Duodenal mucosa (tissue), 2 donors: Measurements from ENCODE around the gene MECR.

Experiments
- H3K27ac ChIP-seq: one replicate; pipeline ENCODE4 v1.7.0; 2013; ENCODE audit warnings: low read depth, low read length
- H3K27me3 ChIP-seq, 2 donors: one replicate each; pipeline ENCODE4 v1.7.0; 2013; ENCODE audit warnings: low read length in 2 of 2, control low read depth in 1 of 2; ENCODE audit not compliant: insufficient read depth in 2 of 2, control insufficient read depth in 1 of 2
- H3K36me3 ChIP-seq, 2 donors: one replicate each; pipeline ENCODE4 v1.7.0; 2013; ENCODE audit warnings: low read length in 2 of 2, control low read depth in 1 of 2; ENCODE audit not compliant: insufficient read depth in 2 of 2, control insufficient read depth in 1 of 2
- H3K4me1 ChIP-seq, 2 donors: one replicate each; pipeline ENCODE4 v1.7.0; 2013; ENCODE audit warnings: low read length in 2 of 2, control low read depth in 1 of 2; ENCODE audit not compliant: insufficient read depth in 2 of 2, control insufficient read depth in 1 of 2
- H3K4me3 ChIP-seq, 2 donors: one replicate each; pipeline ENCODE4 v1.7.0; 2013; ENCODE audit warnings: low read length in 2 of 2, low read depth in 1 of 2
- H3K9ac ChIP-seq, 2 donors: one replicate each; pipeline ENCODE4 v1.7.0; 2013; ENCODE audit warnings: low read length in 2 of 2, low read depth in 1 of 2
- H3K9me3 ChIP-seq, 2 donors: one replicate each; pipeline ENCODE4 v1.7.0; 2013; ENCODE audit warnings: low read length in 2 of 2, control low read depth in 1 of 2; ENCODE audit not compliant: control insufficient read depth in 1 of 2

The MECR gene

DNA sequence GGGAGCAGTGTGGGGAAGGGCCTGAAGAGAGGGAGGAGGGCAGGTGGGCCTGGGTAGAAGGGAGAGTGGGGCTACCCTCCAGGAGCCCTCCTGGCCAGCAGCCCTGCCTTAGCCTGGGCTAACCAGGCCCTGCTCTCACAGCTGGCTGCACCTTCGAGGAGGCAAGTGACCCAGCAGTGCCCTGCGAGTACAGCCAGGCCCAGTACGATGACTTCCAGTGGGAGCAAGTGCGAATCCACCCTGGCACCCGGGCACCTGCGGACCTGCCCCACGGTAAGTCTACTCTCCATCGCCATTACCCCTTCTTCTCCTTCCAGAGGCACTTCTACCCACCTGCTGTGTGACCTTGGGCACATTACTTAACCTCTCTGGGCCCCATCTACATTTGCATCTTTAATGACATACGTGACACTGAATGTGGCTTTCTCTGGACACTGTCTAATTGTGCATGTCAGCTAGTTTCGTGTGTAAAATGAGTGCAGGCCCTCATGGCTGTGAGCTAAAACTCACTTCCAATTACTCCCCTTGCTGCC, 24.5 kb upstream of the MECR start:
- H3K27ac ChIP-seq: no peak overlapping the region
- H3K27me3 ChIP-seq: peaks cover 21 to 22% of the 10 kb centered on the region in 2 donors
- no peaks in the 10 kb centered on the region for H3K9me3 ChIP-seq
- H3K4me3 ChIP-seq: no peak overlapping the region
- peaks cover 0 to 3% of the 10 kb centered on the region in 2 donors for H3K4me1 ChIP-seq
- H3K9ac ChIP-seq: no peak overlapping the region
- H3K36me3 ChIP-seq: no peaks in the 10 kb centered on the region

GRCh38 chr1:29254346-29254745, 23.6 kb upstream of the MECR start:
- Histone ChIP-seq H3K9me3 (no peaks in the 10 kb centered on the region), H3K27me3 (peaks cover 19 to 21% of the 10 kb centered on the region in 2 donors), H3K9ac (no peak overlapping the region), H3K27ac (no peak overlapping the region), H3K4me3 (no peak overlapping the region), H3K4me1 (peaks cover 0 to 3% of the 10 kb centered on the region in 2 donors), H3K36me3 (no peaks in the 10 kb centered on the region)

DNA sequence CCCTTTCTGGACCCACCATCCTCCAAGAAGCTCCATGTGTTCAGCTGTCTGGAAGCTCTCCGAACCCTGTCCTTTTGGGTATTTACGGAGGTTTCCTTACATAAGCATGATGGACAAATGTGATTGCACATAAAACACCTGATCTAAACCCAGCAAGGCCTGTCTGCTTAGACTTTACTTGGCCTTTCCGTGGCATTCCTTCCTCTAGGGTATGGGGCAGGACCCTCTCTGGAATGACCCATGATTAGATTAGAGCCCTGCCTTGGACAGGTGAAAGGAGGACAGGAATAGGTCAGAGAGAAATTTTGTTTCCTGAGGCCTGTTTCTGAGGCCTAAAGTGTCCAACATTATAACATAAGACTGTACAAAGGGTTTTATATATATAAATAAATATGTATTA, 22.4 kb upstream of the MECR start:
- H3K27ac ChIP-seq: no peak overlapping the region
- no peaks in the 10 kb centered on the region for H3K36me3 ChIP-seq
- peaks cover 7 to 9% of the 10 kb centered on the region in 2 donors for H3K27me3 ChIP-seq
- H3K4me3 ChIP-seq: no peak overlapping the region
- no peaks in the 10 kb centered on the region for H3K9me3 ChIP-seq
- H3K9ac ChIP-seq: no peak overlapping the region
- H3K4me1 ChIP-seq: no peaks in the 10 kb centered on the region

DNA sequence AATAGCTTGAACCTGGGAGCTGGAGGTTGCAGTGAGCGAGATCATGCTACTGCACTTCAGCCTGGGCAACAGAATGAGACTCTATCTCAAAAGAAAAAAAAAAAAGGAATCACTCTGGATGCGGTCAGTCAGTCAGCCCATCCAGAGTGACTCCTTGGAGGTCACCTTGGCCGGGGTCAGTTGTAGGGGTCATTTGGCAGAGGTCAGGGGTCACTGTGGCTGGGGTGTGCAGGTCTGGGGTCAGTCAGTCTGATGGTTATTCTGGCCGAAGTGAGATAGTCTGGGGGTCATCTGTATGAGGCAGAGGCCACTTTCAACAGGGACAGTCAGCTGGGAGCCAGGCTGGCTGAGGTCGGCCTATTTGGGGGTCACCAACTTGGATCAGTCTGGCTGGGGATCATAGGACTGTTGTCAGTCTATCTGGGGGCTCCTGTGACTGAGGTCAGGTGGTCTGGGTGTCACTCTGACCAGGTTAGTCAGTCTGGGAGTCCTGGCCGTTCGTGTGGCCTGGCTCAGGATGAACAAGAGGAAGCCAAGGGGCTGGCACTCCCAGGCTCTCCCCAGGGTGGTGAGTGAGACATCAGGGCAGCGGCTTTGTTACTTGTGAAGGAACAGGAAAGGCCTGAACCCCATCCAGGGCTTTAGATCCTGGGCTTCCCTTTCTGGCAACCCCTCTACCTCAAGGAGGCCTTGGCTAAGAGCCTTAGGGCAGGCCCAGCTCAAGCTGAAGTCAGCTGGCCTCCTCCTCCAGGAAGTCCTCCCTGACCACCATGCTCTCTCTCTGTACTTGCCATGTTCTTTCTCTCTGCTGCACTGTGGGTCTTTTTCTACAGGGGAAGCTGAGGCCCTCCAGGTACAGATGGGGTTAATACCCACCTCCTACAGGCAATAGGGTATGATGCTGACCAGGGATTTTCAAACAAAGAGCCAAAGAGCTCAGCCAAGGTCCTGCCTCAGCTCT, 20.7 kb upstream of the MECR start:
- no peak overlapping the region for H3K27ac ChIP-seq
- H3K4me3 ChIP-seq: no peak overlapping the region
- H3K36me3 ChIP-seq: no peaks in the 10 kb centered on the region
- H3K27me3 ChIP-seq: peaks cover 0 to 1% of the 10 kb centered on the region in 2 donors
- H3K9ac ChIP-seq: no peak overlapping the region
- H3K9me3 ChIP-seq: no peaks in the 10 kb centered on the region
- H3K4me1 ChIP-seq: no peaks in the 10 kb centered on the region

- Histone ChIP-seq H3K36me3 (no peaks in the 10 kb centered on the region), H3K9ac (no peak overlapping the region), H3K4me1 (no peaks in the 10 kb centered on the region)
Observed at GRCh38 chr1:29249951-29250581, 19.3 kb upstream of the MECR start.

GRCh38 chr1:29249170-29249691, 18.5 kb upstream of the MECR start:
- Histone ChIP-seq H3K4me3 (no peak overlapping the region), H3K36me3 (no peaks in the 10 kb centered on the region), H3K9ac (no peak overlapping the region), H3K4me1 (no peaks in the 10 kb centered on the region), H3K27me3 (no peaks in the 10 kb centered on the region), H3K9me3 (no peaks in the 10 kb centered on the region), H3K27ac (no peak overlapping the region)

More at GRCh38 chr1:29249951-29250581, 19.3 kb upstream of the MECR start:
- H3K4me3 ChIP-seq: no peak overlapping the region
- H3K27ac ChIP-seq: no peak overlapping the region
- no peaks in the 10 kb centered on the region for H3K9me3 ChIP-seq
- H3K27me3 ChIP-seq: no peaks in the 10 kb centered on the region

- no peak overlapping the region for H3K4me3 ChIP-seq
- no peaks in the 10 kb centered on the region for H3K9me3 ChIP-seq
- H3K27me3 ChIP-seq: no peaks in the 10 kb centered on the region
- no peaks in the 10 kb centered on the region for H3K4me1 ChIP-seq
- H3K27ac ChIP-seq: no peak overlapping the region
- no peak overlapping the region for H3K9ac ChIP-seq
- no peaks in the 10 kb centered on the region for H3K36me3 ChIP-seq
Observed at GRCh38 chr1:29248409-29248808, 17.7 kb upstream of the MECR start.

GRCh38 chr1:29247571-29248273, 17.0 kb upstream of the MECR start:
- Histone ChIP-seq H3K27me3 (no peaks in the 10 kb centered on the region), H3K36me3 (no peaks in the 10 kb centered on the region), H3K4me3 (no peak overlapping the region), H3K9me3 (no peaks in the 10 kb centered on the region), H3K9ac (no peak overlapping the region), H3K27ac (no peak overlapping the region), H3K4me1 (no peaks in the 10 kb centered on the region)

DNA sequence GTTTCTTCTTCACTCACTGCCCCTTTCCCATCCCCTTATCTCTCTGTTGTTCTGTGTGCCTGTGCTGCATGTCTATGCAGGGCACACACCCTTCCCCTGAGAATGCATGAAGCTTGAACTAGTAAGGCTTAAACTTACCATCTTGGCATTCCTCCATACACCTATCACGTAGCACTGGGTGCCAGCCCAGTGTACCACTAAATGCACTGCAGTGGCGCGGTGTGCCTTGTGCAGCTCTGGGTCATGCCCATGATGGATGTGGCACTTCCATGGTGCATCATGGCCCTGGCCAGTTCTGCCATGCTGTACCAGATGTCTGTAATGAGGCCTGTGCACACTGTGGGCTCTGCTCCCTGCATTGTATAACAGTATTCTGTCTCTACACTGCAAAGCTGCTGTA, 16.3 kb upstream of the MECR start:
- no peak overlapping the region for H3K27ac ChIP-seq
- H3K4me3 ChIP-seq: no peak overlapping the region
- H3K9me3 ChIP-seq: no peaks in the 10 kb centered on the region
- no peaks in the 10 kb centered on the region for H3K27me3 ChIP-seq
- no peak overlapping the region for H3K9ac ChIP-seq
- H3K36me3 ChIP-seq: no peaks in the 10 kb centered on the region
- H3K4me1 ChIP-seq: no peaks in the 10 kb centered on the region
